Liver (tissue), 3 donors: ENCODE measurements around the gene GRIN2A.

Source experiments
- ATF3 ChIP-seq: IDR thresholded peaks from 2 replicates; pipeline ENCODE4 v1.6.1; 2016; ENCODE audit warnings: antibody characterized with exemption
- CTCF ChIP-seq: fragments of 150-350 bp; IDR thresholded peaks from 2 replicates; pipeline ENCODE4 v1.5.1; 2017; ENCODE audit warnings: improper control_type of control experiment, low read depth, low read length; ENCODE audit not compliant: missing input control
- EGR1 ChIP-seq, 2 donors: IDR thresholded peaks; 2 replicates each; pipeline ENCODE4 v1.6.1; 2016 to 2018; ENCODE audit warnings: antibody characterized with exemption in 2 of 2, low read depth in 2 of 2
- GABPA ChIP-seq, 2 donors: IDR thresholded peaks in 1 of 2; conservative IDR thresholded peaks in 1 of 2; 2 replicates each; pipeline ENCODE4 v1.6.1; 2016; ENCODE audit warnings: antibody characterized with exemption in 2 of 2, mild to moderate bottlenecking in 1 of 2, moderate library complexity in 1 of 2
- HNF4G ChIP-seq: IDR thresholded peaks from 2 replicates; pipeline ENCODE4 v1.6.1; 2016; ENCODE audit warnings: antibody characterized with exemption
- RAD21 ChIP-seq, 2 donors: IDR thresholded peaks; 2 replicates each; pipeline ENCODE4 v1.6.1; 2016; ENCODE audit warnings: antibody characterized with exemption in 2 of 2, mild to moderate bottlenecking in 2 of 2
- REST ChIP-seq: IDR thresholded peaks from 2 replicates; pipeline ENCODE4 v1.6.1; 2016; ENCODE audit warnings: antibody characterized with exemption, mild to moderate bottlenecking
- TAF1 ChIP-seq: conservative IDR thresholded peaks from 2 replicates; pipeline ENCODE4 v1.6.1; 2016; ENCODE audit warnings: antibody characterized with exemption, mild to moderate bottlenecking
- YY1 ChIP-seq: IDR thresholded peaks from 2 replicates; pipeline ENCODE4 v1.6.1; 2016; ENCODE audit warnings: antibody characterized with exemption, mild to moderate bottlenecking
- ZBTB33 ChIP-seq: IDR thresholded peaks from 2 replicates; pipeline ENCODE4 v1.6.1; 2016; ENCODE audit warnings: antibody characterized with exemption
- donor health status: healthy.
- donor health status: healthy.

GRCh38 chr16:9860876-9861275, 321.4 kb downstream of the GRIN2A start:
- TF ChIP-seq REST (no peak), CTCF (no peak), YY1 (no peak), RAD21 (IDR thresholded peaks at IDR 0.05) (no peak), TAF1 (no peak), EGR1 (IDR thresholded peaks at IDR 0.05; ENCODE audit: low read depth in 2 of 2) (no peak), GABPA (IDR thresholded peaks at IDR 0.05 in 1 of 2, conservative IDR thresholded peaks at IDR 0.05 in 1 of 2) (no peak), ZBTB33 (no peak), HNF4G (no peak), ATF3 (no peak)
